Activated B cell treated with CpG ODN at 0.5 μM for 24 hours (primary cell): ENCODE measurements around the gene TPSAB1. TPM values are rescaled to one million over a fixed set of nuclear protein-coding genes. Genes with fewer than 3 reads are reported as not detected.
"Not testable (repeated sequence)": the region's sequence is repeated elsewhere in the genome, so short reads cannot be mapped to it uniquely, and the experiment has no call there.

ENCODE experiments used
- ATAC-seq: fragments of 200-7000 bp; cut with Tn5 transposase; one replicate; pipeline ENCODE4 v1.10.0; 2021; ENCODE audit warnings: low read depth, mild to moderate bottlenecking, moderate library complexity
- CTCF ChIA-PET: fragments of 350-600 bp; sonication (Branson Sonifier 250); formaldehyde crosslinking; loops from one replicate; lab custom pipeline; 2021; ENCODE audit warnings: antibody characterized with exemption; lab: Charles Lee
- POLR2A ChIA-PET: fragments of 350-600 bp; sonication (Branson Sonifier 250); formaldehyde crosslinking; loops from one replicate; lab custom pipeline; 2021; ENCODE audit warnings: antibody characterized with exemption; lab: Charles Lee
- DNase-seq: peaks from one replicate; pipeline ENCODE4 v3.0.0; 2022
- H3K27ac Mint-ChIP-seq: one replicate; pipeline ENCODE4 v1.8.0; 2020; ENCODE audit warnings: mixed read lengths
- H3K27me3 Mint-ChIP-seq: one replicate; pipeline ENCODE4 v1.8.0; 2021; ENCODE audit warnings: mixed read lengths
- H3K36me3 Mint-ChIP-seq: one replicate; pipeline ENCODE4 v1.8.0; 2021; ENCODE audit warnings: low read depth, mixed read lengths
- H3K4me1 Mint-ChIP-seq: one replicate; pipeline ENCODE4 v1.8.0; 2021; ENCODE audit warnings: mixed read lengths
- H3K4me3 Mint-ChIP-seq: one replicate; pipeline ENCODE4 v1.8.0; 2020; ENCODE audit warnings: mild to moderate bottlenecking, mixed read lengths
- H3K9me3 Mint-ChIP-seq: one replicate; pipeline ENCODE4 v1.8.0; 2020; ENCODE audit warnings: mixed read lengths
- intact Hi-C: fragments of 100-400 bp; cut with micrococcal nuclease; formaldehyde crosslinking; loops from one replicate; pipeline ENCODE4 v1.15.1; 2024
- total RNA-seq: library from RNA; stranded (reverse); gene quantifications from 2 replicates; pipeline ENCODE4 v1.2.3, GENCODE V29; 2022
- TF ChIP-seq, protein P1 (sequence below): fragments of 200-600 bp; IDR thresholded peaks from one replicate; pipeline ENCODE4 v1.8.0; 2022; ENCODE audit warnings: antibody characterized with exemption, mild to moderate bottlenecking

TPSAB1 gene
- total RNA-seq, 1 donor from 2014 or later, result not detected

DNA sequence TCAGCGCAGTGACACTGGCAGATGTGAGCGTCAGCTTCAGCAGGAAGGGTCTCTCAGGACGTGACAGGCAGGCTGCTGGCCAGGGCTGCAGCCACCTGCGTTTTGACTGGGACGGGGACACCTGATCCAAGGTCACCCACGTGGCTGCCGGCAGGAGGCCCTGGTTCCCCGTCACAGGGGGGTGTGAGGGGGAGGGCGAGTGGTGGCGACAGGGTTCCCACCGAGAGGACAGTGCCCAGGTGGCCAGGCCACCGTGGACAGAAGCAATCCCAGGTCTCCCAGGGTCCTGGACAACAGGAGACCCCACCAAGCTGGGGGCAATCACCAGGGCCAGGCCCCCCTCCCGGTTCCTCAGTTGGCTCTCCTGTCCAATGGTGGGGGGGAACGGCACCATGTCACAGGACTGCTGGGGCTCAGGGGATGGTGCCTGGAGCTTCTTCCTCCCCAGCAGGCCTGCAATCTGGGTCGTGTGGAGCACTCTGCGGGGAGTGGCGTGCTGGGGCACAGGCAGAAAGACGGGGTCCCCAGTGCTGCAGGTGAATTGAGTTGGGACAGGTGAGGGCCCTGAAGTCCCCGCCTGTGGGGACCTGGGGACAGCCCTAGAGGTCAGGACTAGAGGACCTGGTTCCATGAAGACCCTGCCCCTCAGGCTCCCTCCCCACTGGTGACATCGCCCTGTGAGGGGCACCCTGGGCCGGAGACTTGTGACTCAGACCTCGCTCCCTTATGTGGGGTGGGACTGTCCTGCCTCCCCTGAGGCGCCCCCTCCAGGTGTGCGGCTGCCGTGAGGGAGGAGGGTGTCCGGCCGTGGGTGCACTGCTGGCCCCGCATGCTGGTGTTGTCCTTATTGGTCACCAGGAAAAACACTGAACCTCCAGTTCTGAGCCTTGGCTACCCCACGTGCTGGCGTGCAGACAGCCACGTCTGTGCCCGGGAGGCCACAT lies 3.7 kb downstream of the TPSAB1 start:
- not testable (repeated sequence) for H3K27ac Mint-ChIP-seq

DNA sequence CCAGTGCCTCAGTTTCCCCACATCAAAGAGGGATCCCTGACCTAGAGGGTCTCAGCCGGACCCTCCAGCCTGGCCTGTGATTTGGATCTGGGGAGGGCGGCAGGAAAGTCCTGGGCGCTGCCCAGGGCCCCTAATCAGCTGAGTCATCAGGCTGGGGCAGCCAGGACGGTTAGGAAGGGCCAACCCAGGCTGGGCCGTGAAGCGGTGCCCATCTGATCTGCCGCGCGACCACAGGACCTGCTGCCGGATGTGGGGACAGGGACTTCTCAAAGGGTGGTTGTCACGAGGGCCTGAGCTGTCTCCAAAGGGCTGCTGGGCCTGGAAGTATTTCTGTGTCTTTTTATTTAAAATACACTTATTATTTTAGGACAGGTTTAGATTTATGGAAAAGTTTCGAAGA lies 4.4 kb downstream of the TPSAB1 start:
- ATAC-seq (no peak), DNase-seq (no peak)
- ChIA-PET CTCF (no interaction called here), POLR2A (no interaction called here)
- no peaks in the 10 kb centered on the region for H3K4me1 Mint-ChIP-seq
- no peaks in the 10 kb centered on the region for H3K9me3 Mint-ChIP-seq
- TF ChIP-seq, protein P1, sequence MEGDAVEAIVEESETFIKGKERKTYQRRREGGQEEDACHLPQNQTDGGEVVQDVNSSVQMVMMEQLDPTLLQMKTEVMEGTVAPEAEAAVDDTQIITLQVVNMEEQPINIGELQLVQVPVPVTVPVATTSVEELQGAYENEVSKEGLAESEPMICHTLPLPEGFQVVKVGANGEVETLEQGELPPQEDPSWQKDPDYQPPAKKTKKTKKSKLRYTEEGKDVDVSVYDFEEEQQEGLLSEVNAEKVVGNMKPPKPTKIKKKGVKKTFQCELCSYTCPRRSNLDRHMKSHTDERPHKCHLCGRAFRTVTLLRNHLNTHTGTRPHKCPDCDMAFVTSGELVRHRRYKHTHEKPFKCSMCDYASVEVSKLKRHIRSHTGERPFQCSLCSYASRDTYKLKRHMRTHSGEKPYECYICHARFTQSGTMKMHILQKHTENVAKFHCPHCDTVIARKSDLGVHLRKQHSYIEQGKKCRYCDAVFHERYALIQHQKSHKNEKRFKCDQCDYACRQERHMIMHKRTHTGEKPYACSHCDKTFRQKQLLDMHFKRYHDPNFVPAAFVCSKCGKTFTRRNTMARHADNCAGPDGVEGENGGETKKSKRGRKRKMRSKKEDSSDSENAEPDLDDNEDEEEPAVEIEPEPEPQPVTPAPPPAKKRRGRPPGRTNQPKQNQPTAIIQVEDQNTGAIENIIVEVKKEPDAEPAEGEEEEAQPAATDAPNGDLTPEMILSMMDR, result no peak
- H3K36me3 Mint-ChIP-seq, result no peaks in the 10 kb centered on the region
- H3K27me3 Mint-ChIP-seq, result peaks cover 3% of the 10 kb centered on the region
- H3K4me3 Mint-ChIP-seq, result no peak overlapping the region
- no peak overlapping the region for H3K27ac Mint-ChIP-seq
- intact Hi-C loops, result no loop called here

More for the DNA sequence above, 3.7 kb downstream of the TPSAB1 start:
- H3K27me3 Mint-ChIP-seq, H3K4me1 Mint-ChIP-seq, H3K4me3 Mint-ChIP-seq, CTCF ChIA-PET, intact Hi-C loops, H3K36me3 Mint-ChIP-seq, DNase-seq, H3K9me3 Mint-ChIP-seq, POLR2A ChIA-PET, ATAC-seq: not testable (repeated sequence)

DNA sequence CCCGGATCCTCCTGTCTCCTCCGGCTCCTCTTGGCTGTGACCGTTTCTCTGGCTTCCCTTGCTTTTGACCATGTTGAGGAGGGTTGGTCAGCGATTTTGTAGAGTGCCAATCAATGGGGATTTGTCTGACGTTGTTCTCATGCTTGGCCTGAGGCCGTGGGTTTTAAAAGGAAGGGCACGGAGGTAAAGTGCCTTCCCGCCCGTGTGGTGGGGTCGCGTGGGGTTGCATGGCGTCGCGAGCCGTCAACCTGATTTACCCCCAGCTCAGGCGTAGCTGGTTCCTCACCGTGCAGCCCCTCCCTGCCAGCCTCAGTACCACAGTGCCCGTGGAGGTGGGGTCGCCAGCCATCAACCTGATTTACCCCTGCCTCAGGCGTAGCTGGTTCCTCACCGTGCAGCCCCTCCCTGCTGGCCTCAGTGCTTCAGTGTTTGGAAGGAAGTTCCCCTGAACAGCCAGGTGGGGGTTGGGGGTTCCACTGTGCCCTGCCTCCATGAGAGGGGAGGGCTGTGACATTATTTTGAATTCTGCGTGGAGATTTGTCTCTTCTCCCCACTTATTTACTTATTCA lies 5.0 kb downstream of the TPSAB1 start:
- ChIA-PET POLR2A (no interaction called here), CTCF (no interaction called here)
- Mint-ChIP-seq H3K4me3 (no peak overlapping the region), H3K27ac (no peak overlapping the region), H3K27me3 (peaks cover 3% of the 10 kb centered on the region), H3K36me3 (no peaks in the 10 kb centered on the region), H3K9me3 (no peaks in the 10 kb centered on the region), H3K4me1 (no peaks in the 10 kb centered on the region)
- no peak for ATAC-seq
- TF ChIP-seq, protein P1, result no peak
- DNase-seq, result no peak
- intact Hi-C loops, result no loop called here

DNA sequence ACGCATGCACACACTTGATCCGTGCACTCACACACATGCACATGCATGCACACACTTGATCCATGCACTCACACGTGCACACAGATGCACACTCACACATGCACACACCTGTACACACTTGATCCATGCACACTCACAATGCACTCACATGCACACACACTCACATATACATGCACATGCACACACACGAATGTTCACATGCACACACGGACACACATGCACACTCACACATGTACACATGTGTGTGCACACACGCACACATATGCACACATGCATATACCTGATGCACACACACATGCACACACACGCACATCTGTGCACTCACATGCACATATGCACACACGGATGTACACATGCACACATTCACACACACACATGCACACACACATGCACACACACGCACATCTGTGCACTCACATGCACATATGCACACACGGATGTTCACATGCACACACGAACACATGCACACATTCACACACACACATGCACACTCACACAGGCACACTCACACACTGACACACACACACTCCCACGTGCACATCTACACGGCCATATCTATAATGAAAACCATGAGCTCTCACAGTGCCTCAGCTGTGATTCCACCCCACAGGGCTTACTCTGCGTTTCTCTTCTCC lies 7.5 kb downstream of the TPSAB1 start:
- H3K27ac Mint-ChIP-seq, H3K36me3 Mint-ChIP-seq, H3K27me3 Mint-ChIP-seq, POLR2A ChIA-PET, H3K9me3 Mint-ChIP-seq, intact Hi-C loops, ATAC-seq, CTCF ChIA-PET, DNase-seq, H3K4me1 Mint-ChIP-seq, H3K4me3 Mint-ChIP-seq: not testable (repeated sequence)

DNA sequence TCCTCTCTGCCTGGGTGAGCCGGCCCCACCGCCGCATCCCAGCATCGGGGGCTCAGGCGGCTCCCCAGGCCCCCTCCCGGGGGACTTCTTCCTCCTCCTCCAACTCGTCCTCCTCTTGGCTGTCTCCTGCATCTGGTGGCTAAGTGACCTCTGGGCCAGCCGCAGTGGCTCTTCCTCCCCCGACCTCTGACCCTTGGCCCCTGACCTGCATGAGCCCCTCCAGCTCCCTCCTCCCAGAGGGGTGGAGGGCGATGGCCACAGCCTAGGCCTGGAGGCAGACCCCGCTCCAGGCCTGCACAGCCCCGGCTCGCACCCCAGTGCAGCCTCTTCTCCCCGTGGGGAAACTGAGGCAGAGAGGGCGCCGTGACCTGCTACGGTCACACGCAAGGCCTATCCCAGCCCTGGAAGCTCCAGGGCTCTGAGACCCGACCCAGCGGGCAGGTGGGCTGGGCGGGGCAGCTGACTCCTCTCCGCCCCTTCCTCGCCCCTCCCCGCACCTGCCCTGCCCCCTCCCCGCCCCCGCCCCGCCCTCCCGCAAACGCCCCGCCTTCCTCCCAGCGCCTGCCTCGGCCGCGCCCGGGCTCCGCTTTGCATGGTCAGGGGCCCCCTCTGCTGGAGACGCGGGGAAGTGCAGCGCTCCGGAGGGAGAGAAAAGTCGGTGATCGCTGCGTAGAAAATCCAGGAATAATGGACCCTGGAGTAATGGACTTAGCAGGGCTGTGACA lies 8.7 kb downstream of the TPSAB1 start:
- ATAC-seq, result peak; percentile 99
- H3K27ac Mint-ChIP-seq, H3K4me3 Mint-ChIP-seq, H3K27me3 Mint-ChIP-seq, H3K4me1 Mint-ChIP-seq, H3K9me3 Mint-ChIP-seq, DNase-seq, intact Hi-C loops, CTCF ChIA-PET, POLR2A ChIA-PET, H3K36me3 Mint-ChIP-seq: not testable (repeated sequence)

DNA sequence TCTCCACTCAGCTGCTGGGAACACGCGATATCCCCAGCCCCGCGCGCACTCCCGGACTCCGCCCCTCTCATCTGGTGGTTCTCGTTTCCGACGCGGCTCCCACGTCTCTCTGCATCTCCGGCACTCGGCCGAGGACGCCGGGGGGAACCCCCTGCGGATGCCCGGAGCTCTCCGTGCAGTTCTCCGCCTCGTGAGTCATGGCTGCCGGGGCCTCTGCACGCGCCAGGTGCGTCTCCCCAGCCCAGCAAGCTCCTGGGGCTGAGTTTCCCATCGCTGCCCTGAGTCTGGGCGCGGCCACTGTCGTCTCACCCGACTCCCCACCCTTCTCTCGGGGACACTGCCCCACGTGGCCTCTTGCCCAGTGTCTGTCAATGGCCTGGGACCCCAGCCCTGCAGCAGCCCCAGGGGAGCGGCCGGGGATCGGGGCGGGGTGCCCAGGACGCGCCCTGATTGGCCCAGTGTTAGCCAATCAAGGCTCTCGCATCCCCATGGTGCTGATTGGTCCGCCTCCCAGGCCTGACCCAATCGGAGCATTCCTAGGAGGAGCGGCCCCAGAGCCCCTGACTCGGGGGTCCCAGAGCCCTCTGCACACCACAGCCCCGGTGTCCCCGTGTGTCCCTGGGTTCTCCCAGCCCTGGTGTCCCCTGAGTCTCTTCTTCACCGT lies 13.3 kb downstream of the TPSAB1 start:
- CTCF ChIA-PET, intact Hi-C loops, H3K4me3 Mint-ChIP-seq, H3K4me1 Mint-ChIP-seq, ATAC-seq, H3K27me3 Mint-ChIP-seq, POLR2A ChIA-PET, H3K27ac Mint-ChIP-seq, H3K9me3 Mint-ChIP-seq, DNase-seq, H3K36me3 Mint-ChIP-seq: not testable (repeated sequence)

DNA sequence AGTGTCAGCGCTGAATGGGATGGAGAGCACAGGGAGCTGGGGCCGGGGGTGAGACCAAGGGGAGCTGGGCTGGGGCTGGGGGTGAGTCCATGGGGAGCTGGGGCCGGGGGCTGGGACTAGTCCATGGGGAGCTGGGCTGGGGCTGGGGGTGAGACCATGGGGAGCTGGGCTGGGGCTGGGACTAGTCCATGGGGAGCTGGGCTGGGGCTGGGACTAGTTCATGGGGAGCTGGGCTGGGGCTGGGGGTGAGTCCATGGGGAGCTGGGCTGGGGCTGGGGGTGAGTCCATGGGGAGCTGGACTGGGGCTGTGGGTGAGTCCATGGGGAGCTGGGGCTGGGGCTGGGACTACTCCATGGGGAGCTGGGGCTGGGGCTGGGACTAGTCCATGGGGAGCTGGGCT lies 14.3 kb downstream of the TPSAB1 start:
- H3K36me3 Mint-ChIP-seq, DNase-seq, intact Hi-C loops, H3K4me3 Mint-ChIP-seq, H3K4me1 Mint-ChIP-seq, POLR2A ChIA-PET, ATAC-seq, CTCF ChIA-PET, H3K9me3 Mint-ChIP-seq, H3K27ac Mint-ChIP-seq: not testable (repeated sequence)
- peaks cover 11% of the 10 kb centered on the region for H3K27me3 Mint-ChIP-seq

DNA sequence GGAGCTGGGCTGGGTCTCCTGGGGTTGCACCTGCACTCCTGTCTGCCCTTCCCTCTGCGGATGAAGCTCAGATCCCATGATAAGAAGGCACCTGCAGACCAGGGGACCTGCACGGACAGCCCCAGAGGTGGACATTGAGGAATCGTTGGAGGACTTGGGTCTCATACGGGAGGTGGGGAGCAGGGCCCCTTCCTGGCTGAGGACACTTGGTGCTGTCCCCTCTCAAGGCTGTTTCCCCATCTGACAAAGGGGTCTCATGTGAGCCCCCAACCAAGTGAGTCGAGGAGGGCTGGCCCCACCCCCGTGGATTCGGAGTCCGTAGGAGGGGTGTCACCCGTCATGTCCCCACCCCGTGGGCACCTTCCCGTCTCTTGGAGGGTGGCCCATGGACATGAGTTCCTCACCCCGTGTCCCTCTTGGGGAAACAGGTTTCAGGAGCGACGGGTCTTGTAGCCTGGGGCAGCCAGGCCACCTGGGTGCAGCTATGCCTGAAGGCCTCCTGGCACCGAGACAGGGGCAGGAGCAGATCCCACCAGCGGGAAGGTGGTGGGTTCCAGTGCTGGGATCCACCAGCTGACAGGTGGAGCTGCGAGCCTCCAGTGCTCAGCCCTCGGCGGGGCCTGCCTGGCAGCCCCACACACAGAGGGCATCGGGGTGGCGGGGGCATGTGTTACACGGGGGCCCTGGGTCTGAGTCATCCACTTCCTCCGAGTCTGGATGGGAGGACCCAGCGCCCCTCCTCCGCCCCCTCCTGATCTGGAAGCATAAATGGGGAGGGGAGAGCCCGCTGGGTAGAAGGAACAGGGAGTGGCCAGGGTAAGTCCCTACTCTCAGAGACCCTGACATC lies 15.0 kb downstream of the TPSAB1 start, which contains the start of gene TPSD1:
TSS of gene TPSD1 (plus strand) at position 794 of the 847 bp plus-strand sequence. CDS start 212 bp downstream, outside the sequence.
- CTCF ChIA-PET, H3K4me1 Mint-ChIP-seq, H3K36me3 Mint-ChIP-seq, H3K9me3 Mint-ChIP-seq, DNase-seq, H3K4me3 Mint-ChIP-seq, intact Hi-C loops, ATAC-seq, POLR2A ChIA-PET, H3K27ac Mint-ChIP-seq: not testable (repeated sequence)
- H3K27me3 Mint-ChIP-seq, result peaks cover 12% of the 10 kb centered on the region
